ENCODE results near the gene ALDOB. TPM values are rescaled to one million over a fixed set of nuclear protein-coding genes. Genes with fewer than 3 reads are reported as not detected.

ALDOB gene
- total and polyA plus RNA-seq, 2 of the 8 experiments (the other 6 are each of a cell fraction or from before 2014, with no cell fraction given): not detected

DNA sequence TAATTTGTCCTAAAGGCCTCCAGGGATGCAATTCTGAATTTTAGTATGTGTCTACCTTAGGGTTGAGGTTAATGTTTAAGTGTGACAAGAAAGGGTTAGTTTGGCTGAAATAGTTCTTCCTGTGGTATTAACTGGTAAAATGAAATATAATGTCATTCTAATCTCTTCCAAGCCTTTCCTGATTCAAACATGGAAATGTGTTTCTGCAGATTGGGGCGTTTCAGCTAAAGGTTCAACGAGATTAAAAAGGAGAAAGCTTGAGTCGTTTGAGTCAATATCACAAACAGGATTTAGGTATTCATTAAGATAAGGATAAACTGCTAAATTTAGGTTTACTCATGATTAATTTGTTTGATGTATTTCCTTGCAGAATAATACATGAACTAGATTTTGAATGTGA, 34.4 kb upstream of the ALDOB start (continued):
- TF ChIP-seq RXRA (IDR thresholded peaks at IDR 0.05; ENCODE audit: insufficient read depth, low read depth, low read length): no peak
- no peak for TF ChIP-seq RAD21 (IDR thresholded peaks at IDR 0.05 in 1 of 2, conservative IDR thresholded peaks at IDR 0.05 in 1 of 2; ENCODE audit: low read depth in 2 of 2, low read length in 2 of 2)
- no peak for TF ChIP-seq SP2 (IDR thresholded peaks at IDR 0.05; ENCODE audit: low read length)
- TF ChIP-seq CHD7 (IDR thresholded peaks at IDR 0.05; ENCODE audit: insufficient replicate concordance, low read length): no peak
